Stimulated activated memory B cell treated with anti-CD40 and anti-IgM and Interleukin-4, amounts not matched to agents 10 μg/mL and 1 μg/mL and 100 μg/mL, for 72 hours (primary cell): ENCODE results near the gene ESR2.

Experiments used
- ATAC-seq: fragments of 150-1000 bp; cut with Tn5 transposase; 2 replicates; pipeline ENCODE4 v1.10.0; 2021
- H3K27ac Mint-ChIP-seq: one replicate; pipeline ENCODE4 v1.8.0; 2022; ENCODE audit warnings: mild to moderate bottlenecking, mixed read lengths
- H3K27me3 Mint-ChIP-seq: one replicate; pipeline ENCODE4 v1.8.0; 2022; ENCODE audit warnings: mixed read lengths
- H3K36me3 Mint-ChIP-seq: one replicate; pipeline ENCODE4 v1.8.0; 2022; ENCODE audit warnings: mixed read lengths
- H3K4me1 Mint-ChIP-seq: one replicate; pipeline ENCODE4 v1.8.0; 2022; ENCODE audit warnings: mixed read lengths
- H3K4me3 Mint-ChIP-seq: one replicate; pipeline ENCODE4 v1.8.0; 2022; ENCODE audit warnings: mild to moderate bottlenecking, moderate library complexity, mixed read lengths
- H3K9me3 Mint-ChIP-seq: one replicate; pipeline ENCODE4 v1.8.0; 2022; ENCODE audit warnings: mixed read lengths

ESR2 gene

DNA sequence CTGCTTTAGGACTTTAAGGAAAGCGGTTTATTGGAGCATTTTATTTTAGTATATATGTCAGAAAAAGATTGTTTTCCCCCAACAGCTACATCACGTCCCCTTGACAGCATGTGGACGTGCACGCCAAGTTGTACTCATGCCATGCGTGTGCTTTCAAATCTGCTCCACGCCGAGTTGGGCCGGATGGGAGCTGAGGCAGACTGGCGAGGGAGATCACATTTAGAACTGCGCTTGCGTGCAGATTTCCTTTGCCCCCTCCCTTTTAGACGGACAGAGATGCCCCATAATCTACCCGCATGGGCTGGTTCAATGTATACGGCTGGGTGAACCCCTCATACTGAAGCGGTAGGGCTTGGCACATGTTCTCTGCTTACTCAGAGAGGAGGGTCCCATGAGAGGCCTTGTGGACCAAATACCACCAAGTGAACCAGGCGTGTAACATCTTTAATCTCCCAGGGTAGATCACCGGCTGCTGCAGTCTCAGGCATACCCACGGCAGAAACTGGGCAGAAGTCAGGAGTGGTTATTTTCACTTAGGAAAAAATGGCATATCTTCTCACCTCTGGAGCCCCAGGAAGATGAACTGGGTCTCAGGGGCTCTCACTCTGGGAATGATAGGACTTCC is 92.1 kb downstream of the ESR2 start:
- Mint-ChIP-seq H3K4me3 (no peak overlapping the region), H3K36me3 (no peaks in the 10 kb centered on the region), H3K9me3 (no peaks in the 10 kb centered on the region), H3K27ac (no peak overlapping the region), H3K4me1 (peaks cover 27% of the 10 kb centered on the region), H3K27me3 (no peaks in the 10 kb centered on the region)
- ATAC-seq, result no peak

- no peak for ATAC-seq
- Mint-ChIP-seq H3K27ac (peak overlapping the region; percentile 20), H3K4me3 (no peak overlapping the region), H3K9me3 (no peaks in the 10 kb centered on the region), H3K4me1 (peaks cover 33% of the 10 kb centered on the region), H3K36me3 (no peaks in the 10 kb centered on the region), H3K27me3 (no peaks in the 10 kb centered on the region)
Observed at GRCh38 chr14:64201296-64201695, 92.9 kb downstream of the ESR2 start.

DNA sequence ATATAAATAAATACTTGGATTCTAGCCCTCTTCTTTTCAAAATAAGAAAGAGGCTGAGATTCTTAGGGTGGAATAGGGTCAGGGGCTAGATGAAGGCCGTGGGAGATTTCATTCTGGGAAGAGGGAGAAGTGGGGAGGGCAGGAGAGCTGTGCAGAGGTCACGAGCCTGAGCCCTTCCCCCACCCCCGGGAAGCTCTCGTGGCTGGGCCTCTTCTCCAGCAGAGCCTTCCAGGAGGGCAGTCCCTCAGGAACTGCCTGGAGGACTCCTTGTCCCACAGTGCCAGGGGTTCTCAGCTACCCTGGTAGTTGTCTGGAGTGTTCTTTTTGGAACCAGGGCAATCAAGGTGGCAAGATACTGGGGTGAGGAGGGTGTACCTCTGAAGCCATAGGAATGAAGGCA is 94.0 kb downstream of the ESR2 start:
- no peak overlapping the region for H3K4me3 Mint-ChIP-seq
- ATAC-seq, result no peak
- no peaks in the 10 kb centered on the region for H3K36me3 Mint-ChIP-seq
- peaks cover 36% of the 10 kb centered on the region for H3K4me1 Mint-ChIP-seq
- no peaks in the 10 kb centered on the region for H3K9me3 Mint-ChIP-seq
- peak overlapping the region; percentile 53 for H3K27ac Mint-ChIP-seq
- no peaks in the 10 kb centered on the region for H3K27me3 Mint-ChIP-seq

DNA sequence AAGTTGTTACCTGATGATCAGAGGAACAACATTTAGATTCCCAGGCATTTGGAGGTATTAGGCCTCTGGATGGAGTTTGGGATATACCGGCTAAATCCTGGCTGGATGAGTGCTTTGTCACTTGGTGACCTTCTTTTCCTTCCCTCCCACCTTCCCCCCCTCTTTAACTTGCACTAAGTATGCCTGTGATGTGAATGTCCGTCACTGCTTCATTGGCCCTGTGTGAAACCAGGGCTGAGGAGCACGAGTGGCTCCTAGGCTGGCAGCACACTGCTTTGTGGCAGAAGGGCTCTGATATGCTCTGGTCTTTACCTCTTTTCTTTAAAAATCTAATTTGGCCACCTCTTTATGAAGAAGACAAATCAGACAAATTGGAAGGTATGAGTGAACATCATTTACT is 95.7 kb downstream of the ESR2 start:
- H3K4me1 Mint-ChIP-seq, result peaks cover 48% of the 10 kb centered on the region
- peak overlapping the region; percentile 53 for H3K27ac Mint-ChIP-seq
- no peak overlapping the region for H3K4me3 Mint-ChIP-seq

DNA sequence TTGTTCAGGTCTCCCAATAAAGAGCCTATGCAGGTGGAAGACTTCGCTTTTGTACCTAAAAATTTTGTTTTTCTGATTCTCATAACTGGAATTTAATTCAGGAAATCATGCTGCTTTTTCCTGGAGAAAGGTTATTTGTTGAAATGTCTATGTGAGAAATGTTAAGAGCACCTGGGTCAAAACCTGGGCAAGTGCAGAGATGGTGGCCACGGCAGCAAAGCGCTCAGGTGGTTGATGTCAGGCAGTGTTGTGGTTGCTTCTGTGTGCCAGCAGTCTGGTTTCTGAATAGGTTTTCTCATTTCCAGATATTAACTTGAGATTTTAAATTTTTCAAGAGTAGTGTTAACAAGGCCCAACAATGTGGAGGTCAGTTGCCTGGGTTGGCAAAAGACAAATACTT is 96.2 kb downstream of the ESR2 start:
- no peaks in the 10 kb centered on the region for H3K9me3 Mint-ChIP-seq
- no peak for ATAC-seq
- no peak overlapping the region for H3K4me3 Mint-ChIP-seq
- H3K36me3 Mint-ChIP-seq, result no peaks in the 10 kb centered on the region
- H3K27ac Mint-ChIP-seq, result peak overlapping the region; percentile 82
- no peaks in the 10 kb centered on the region for H3K27me3 Mint-ChIP-seq
- H3K4me1 Mint-ChIP-seq, result peaks cover 44% of the 10 kb centered on the region

More for the DNA sequence above, 95.7 kb downstream of the ESR2 start:
- no peak for ATAC-seq
- no peaks in the 10 kb centered on the region for H3K9me3 Mint-ChIP-seq
- H3K27me3 Mint-ChIP-seq, result no peaks in the 10 kb centered on the region
- no peaks in the 10 kb centered on the region for H3K36me3 Mint-ChIP-seq

DNA sequence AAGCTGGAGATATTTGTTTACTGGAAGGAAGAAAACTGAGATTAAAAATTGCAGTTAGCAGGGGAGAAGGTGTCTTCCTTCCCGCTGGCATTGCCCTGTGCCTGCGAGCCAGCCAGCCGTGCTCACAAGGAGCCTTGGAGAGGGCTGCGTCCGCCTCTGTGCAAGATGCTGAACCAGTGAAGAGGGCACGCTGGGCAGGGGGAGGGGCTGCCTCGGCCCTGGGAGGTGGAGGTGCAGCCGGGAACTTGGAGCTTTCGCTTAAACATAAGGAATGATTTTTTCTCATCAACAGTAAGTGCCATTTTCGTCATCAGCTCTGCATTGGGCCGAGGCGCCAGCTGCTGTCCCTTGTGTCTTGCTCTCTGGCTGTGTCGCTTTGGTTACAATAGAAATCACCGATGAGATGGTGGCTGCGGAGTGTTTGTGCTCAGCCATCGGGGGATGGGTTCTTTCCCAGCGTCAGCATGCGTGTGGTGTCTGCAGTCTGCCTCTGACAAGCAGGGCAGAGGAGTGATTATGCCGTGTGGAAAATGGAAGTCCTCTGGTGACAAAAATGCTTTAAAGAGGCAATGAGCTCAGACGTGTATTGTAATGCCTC is 97.3 kb downstream of the ESR2 start:
- peak overlapping the region; percentile 81 for H3K4me3 Mint-ChIP-seq
- peaks cover 44% of the 10 kb centered on the region for H3K4me1 Mint-ChIP-seq
- peak; percentile 85 for ATAC-seq
- no peaks in the 10 kb centered on the region for H3K27me3 Mint-ChIP-seq
- H3K9me3 Mint-ChIP-seq, result no peaks in the 10 kb centered on the region
- H3K36me3 Mint-ChIP-seq, result peaks cover 5% of the 10 kb centered on the region
- peak overlapping the region; percentile 82 for H3K27ac Mint-ChIP-seq

DNA sequence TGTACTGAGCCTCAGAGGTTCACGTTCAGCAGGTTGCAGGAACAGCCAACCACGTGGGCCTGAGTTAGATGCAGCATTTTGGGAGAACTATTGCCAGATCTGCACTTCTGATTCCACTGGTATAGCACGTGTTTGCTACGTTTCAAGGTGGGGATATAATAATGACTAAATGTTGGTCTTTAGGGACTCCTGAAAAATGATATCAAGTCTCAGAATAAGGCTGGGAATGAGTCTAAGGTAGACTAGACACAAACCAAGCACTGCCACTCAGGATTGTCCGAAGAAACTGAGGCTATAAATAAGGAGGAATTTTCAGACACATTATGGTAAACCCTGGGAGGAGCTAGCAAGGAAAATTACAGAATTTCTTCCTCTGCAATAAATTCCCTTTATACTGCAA is 98.1 kb downstream of the ESR2 start:
- no peak overlapping the region for H3K4me3 Mint-ChIP-seq
- H3K4me1 Mint-ChIP-seq, result peaks cover 44% of the 10 kb centered on the region
- H3K9me3 Mint-ChIP-seq, result no peaks in the 10 kb centered on the region
- H3K27ac Mint-ChIP-seq, result peak overlapping the region; percentile 82
- no peaks in the 10 kb centered on the region for H3K27me3 Mint-ChIP-seq
- peaks cover 11% of the 10 kb centered on the region for H3K36me3 Mint-ChIP-seq
- ATAC-seq, result no peak

- H3K4me1 Mint-ChIP-seq, result peaks cover 44% of the 10 kb centered on the region
- no peaks in the 10 kb centered on the region for H3K27me3 Mint-ChIP-seq
- peaks cover 20% of the 10 kb centered on the region for H3K36me3 Mint-ChIP-seq
- H3K9me3 Mint-ChIP-seq, result no peaks in the 10 kb centered on the region
- peak overlapping the region; percentile 37 for H3K4me3 Mint-ChIP-seq
- peak; percentile 82 for ATAC-seq
- H3K27ac Mint-ChIP-seq, result peak overlapping the region; percentile 82
Observed at GRCh38 chr14:64195199-64195598, 99.0 kb downstream of the ESR2 start.

- no peak for ATAC-seq
- Mint-ChIP-seq H3K27me3 (no peaks in the 10 kb centered on the region), H3K4me3 (no peak overlapping the region), H3K36me3 (peaks cover 21% of the 10 kb centered on the region), H3K4me1 (peaks cover 44% of the 10 kb centered on the region), H3K27ac (peak overlapping the region; percentile 82), H3K9me3 (no peaks in the 10 kb centered on the region)
Observed at GRCh38 chr14:64194404-64194803, 99.8 kb downstream of the ESR2 start.

DNA sequence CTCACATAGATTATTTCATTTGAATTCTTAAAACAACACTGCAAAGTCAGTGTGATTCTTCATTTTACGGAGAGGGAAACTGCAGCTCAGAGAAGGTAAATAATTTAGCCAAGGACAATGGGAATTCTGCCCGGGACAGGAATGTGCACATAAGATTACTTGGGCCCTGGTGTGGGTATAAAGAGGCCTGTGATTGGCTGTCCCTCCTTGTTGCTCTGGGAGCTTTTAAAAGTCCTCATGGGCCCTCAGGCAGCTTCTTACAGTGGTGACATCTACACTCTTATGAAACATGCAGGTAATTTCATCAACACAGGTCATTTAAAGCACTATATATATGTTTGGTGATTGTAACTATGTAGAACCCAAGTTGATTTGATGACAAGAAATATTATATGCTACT is 100.3 kb downstream of the ESR2 start:
- H3K4me3 Mint-ChIP-seq, result no peak overlapping the region
- ATAC-seq, result no peak
- H3K9me3 Mint-ChIP-seq, result no peaks in the 10 kb centered on the region

DNA sequence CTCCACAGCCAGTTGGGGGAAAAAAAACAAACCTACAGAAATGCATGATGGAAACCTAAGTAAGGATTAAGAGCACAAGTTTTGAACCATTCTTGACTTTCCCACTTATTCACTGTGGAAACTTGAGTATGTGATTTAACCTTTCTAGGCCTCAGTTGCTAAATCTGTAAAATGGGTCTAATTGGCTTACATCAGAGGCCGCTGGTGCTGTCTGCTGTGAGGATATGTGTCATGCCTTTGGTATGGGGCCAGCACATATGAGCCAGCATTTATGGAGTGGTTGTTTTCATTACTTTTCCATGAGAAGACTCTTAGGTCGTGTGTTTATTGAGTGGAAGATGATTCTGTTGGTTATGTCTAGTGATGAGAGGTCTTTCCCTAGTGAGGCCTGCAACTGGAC is 102.4 kb downstream of the ESR2 start:
- H3K9me3 Mint-ChIP-seq, result no peaks in the 10 kb centered on the region
- peaks cover 29% of the 10 kb centered on the region for H3K36me3 Mint-ChIP-seq
- peaks cover 29% of the 10 kb centered on the region for H3K4me1 Mint-ChIP-seq
- no peak overlapping the region for H3K4me3 Mint-ChIP-seq
- no peak for ATAC-seq
- H3K27me3 Mint-ChIP-seq, result no peaks in the 10 kb centered on the region
- peak overlapping the region; percentile 57 for H3K27ac Mint-ChIP-seq

More for the DNA sequence above, 100.3 kb downstream of the ESR2 start:
- H3K36me3 Mint-ChIP-seq, result peaks cover 21% of the 10 kb centered on the region
- H3K27me3 Mint-ChIP-seq, result no peaks in the 10 kb centered on the region
- peak overlapping the region; percentile 82 for H3K27ac Mint-ChIP-seq
- H3K4me1 Mint-ChIP-seq, result peaks cover 39% of the 10 kb centered on the region

DNA sequence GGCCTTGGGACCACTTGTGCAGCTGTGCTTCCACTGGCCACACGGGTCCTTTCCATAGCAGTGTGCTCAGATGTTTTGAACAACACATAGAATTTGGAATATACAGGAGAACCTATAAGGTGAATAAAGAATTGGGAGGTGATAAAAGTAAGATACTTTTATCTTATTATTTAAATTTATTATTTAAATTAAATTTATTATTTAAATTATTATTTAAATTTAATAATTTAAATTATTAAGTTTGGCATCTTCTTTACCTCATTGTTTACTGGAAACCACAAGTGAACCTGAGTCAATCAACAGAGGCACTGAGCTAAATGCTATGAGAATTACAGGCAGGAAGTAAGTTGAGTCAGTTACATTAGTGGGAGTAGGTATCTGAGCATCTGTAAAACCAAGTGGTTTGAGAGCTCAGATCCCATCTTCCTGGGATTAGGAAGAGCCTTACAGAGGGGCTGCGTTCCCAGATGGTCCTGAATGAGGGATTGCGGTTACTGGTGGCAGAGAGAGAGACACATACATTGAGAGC is 103.1 kb downstream of the ESR2 start:
- Mint-ChIP-seq H3K27ac (peak overlapping the region; percentile 2), H3K36me3 (peaks cover 29% of the 10 kb centered on the region), H3K9me3 (no peaks in the 10 kb centered on the region), H3K4me1 (peaks cover 22% of the 10 kb centered on the region), H3K27me3 (no peaks in the 10 kb centered on the region), H3K4me3 (no peak overlapping the region)
- no peak for ATAC-seq

DNA sequence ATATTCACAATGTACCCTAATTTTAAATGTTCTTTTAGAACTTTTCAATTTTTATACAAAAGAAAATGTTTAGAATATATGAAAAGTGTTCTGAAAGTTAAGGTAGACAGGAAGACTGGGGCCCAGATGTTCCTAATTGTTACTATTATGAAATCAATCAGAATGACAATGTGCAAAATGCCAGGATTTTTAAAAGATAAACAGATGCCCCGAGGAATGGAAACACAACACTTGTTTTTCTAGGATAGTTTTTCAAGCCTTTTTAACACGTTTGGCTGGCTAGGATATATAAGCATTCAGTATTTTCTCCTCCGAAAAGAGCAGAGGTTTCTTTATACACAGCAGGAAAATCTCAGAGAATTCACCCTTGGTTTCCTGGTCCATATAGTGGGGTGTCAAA is 106.8 kb downstream of the ESR2 start:
- H3K27ac Mint-ChIP-seq, result no peak overlapping the region
- H3K4me1 Mint-ChIP-seq, result no peaks in the 10 kb centered on the region
- ATAC-seq, result no peak
- H3K27me3 Mint-ChIP-seq, result no peaks in the 10 kb centered on the region
- no peak overlapping the region for H3K4me3 Mint-ChIP-seq
- H3K9me3 Mint-ChIP-seq, result no peaks in the 10 kb centered on the region
- H3K36me3 Mint-ChIP-seq, result peaks cover 28% of the 10 kb centered on the region

GRCh38 chr14:64186231-64187129 is 107.7 kb downstream of the ESR2 start:
- Mint-ChIP-seq H3K4me1 (no peaks in the 10 kb centered on the region), H3K4me3 (no peak overlapping the region), H3K36me3 (peaks cover 22% of the 10 kb centered on the region), H3K27ac (no peak overlapping the region), H3K9me3 (no peaks in the 10 kb centered on the region), H3K27me3 (no peaks in the 10 kb centered on the region)
- no peak for ATAC-seq

DNA sequence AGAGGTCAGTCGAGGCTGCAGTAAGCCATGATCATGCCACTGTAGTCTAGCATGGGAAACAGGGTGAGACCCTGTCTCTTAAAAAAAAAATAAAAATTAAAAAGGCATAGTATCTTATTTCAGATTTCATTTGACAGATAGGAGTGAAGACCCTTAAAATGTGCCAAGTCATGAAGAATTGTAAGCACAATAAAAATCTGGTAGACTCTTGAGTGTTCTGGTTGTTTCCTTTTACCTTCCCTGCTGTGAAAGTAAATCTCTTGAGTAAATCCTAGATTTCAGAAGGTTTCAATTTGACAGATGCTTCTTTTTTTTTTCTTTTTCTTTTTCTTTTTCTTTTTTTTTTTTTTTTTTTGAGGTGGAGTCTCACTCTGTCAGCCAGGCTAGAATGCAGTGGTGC is 109.0 kb downstream of the ESR2 start:
- no peaks in the 10 kb centered on the region for H3K9me3 Mint-ChIP-seq
- ATAC-seq, result no peak
- no peak overlapping the region for H3K27ac Mint-ChIP-seq
- H3K27me3 Mint-ChIP-seq, result no peaks in the 10 kb centered on the region
- peaks cover 9% of the 10 kb centered on the region for H3K36me3 Mint-ChIP-seq
- no peaks in the 10 kb centered on the region for H3K4me1 Mint-ChIP-seq
- no peak overlapping the region for H3K4me3 Mint-ChIP-seq
